Endodermal cell (in vitro differentiated cells): ENCODE results near the gene FXR1. TPM values are rescaled to one million over a fixed set of nuclear protein-coding genes. Genes with fewer than 3 reads are reported as not detected.
"Not testable (repeated sequence)": the region's sequence is repeated elsewhere in the genome, so short reads cannot be mapped to it uniquely, and the experiment has no call there.

Experiments
- DNase-seq: peaks from one replicate; pipeline ENCODE4 v3.0.0-alpha.2; 2017
- H3K27ac ChIP-seq: 2 replicates; pipeline ENCODE4 v1.5.1; 2013; ENCODE audit warnings: mild to moderate bottlenecking, low read depth, low read length, moderate library complexity
- H3K27me3 ChIP-seq: 2 replicates; pipeline ENCODE4 v1.6.1; 2013; ENCODE audit warnings: mild to moderate bottlenecking, low read length, moderate library complexity; ENCODE audit not compliant: insufficient read depth, control insufficient read depth, poor library complexity, severe bottlenecking
- H3K36me3 ChIP-seq: 2 replicates; pipeline ENCODE4 v1.7.0; 2013; ENCODE audit warnings: mild to moderate bottlenecking, low read length, moderate library complexity; ENCODE audit not compliant: control insufficient read depth, insufficient read depth
- H3K4me1 ChIP-seq: one replicate; pipeline ENCODE4 v1.7.0; 2013; ENCODE audit warnings: low read length; ENCODE audit not compliant: control insufficient read depth, insufficient read depth
- H3K4me3 ChIP-seq: 2 replicates; pipeline ENCODE4 v1.5.1; 2013; ENCODE audit warnings: mild to moderate bottlenecking, low read length, moderate library complexity
- H3K9ac ChIP-seq: 2 replicates; pipeline ENCODE4 v1.6.1; 2013; ENCODE audit warnings: mild to moderate bottlenecking, low read length, moderate library complexity; ENCODE audit not compliant: poor library complexity, severe bottlenecking; ENCODE audit errors: extremely low read depth
- H3K9me3 ChIP-seq: 2 replicates; pipeline ENCODE4 v1.6.1; 2013; ENCODE audit warnings: mild to moderate bottlenecking, low read length, moderate library complexity; ENCODE audit not compliant: control insufficient read depth
- H3K27ac Mint-ChIP-seq: 2 replicates; pipeline ENCODE4 v1.8.0; 2020; ENCODE audit warnings: mixed read lengths
- H3K27me3 Mint-ChIP-seq: 2 replicates; pipeline ENCODE4 v1.8.0; 2021; ENCODE audit warnings: mild to moderate bottlenecking, mixed read lengths; ENCODE audit not compliant: insufficient read depth
- H3K36me3 Mint-ChIP-seq: 2 replicates; pipeline ENCODE4 v1.8.0; 2020; ENCODE audit warnings: low read depth, mixed read lengths
- H3K4me1 Mint-ChIP-seq: 2 replicates; pipeline ENCODE4 v1.8.0; 2020; ENCODE audit warnings: mixed read lengths
- H3K4me3 Mint-ChIP-seq: 2 replicates; pipeline ENCODE4 v1.8.0; 2020; ENCODE audit warnings: mild to moderate bottlenecking, moderate library complexity, mixed read lengths
- H3K9me3 Mint-ChIP-seq: 2 replicates; pipeline ENCODE4 v1.8.0; 2020; ENCODE audit warnings: mild to moderate bottlenecking, mixed read lengths
- CTCF ChIP-seq: fragments of 200-600 bp; sonication (generic); conservative IDR thresholded peaks from 2 replicates; pipeline ENCODE4 v1.5.0; 2021; ENCODE audit warnings: antibody characterized with exemption, mild to moderate bottlenecking
- WGBS, 2 experiments: methylation state at CpG; one replicate each; pipeline versions ENCODE4 v1.1.5 to v1.1.7; 2013; ENCODE audit warnings: missing lambda C conversion rate in 2 of 2, mixed read lengths in 1 of 2; ENCODE audit not compliant: insufficient coverage in 1 of 2, insufficient read length in 1 of 2; 5-methylcytosine and 5-hydroxymethylcytosine counted together
- total RNA-seq, 2 donors: library from RNA; stranded (reverse); fragmentation: NEBNext Ultra II Directional in 1 of 2; extraction: Animal tissue kit (Norgen Biotek cat#: 25700) in 1 of 2; gene quantifications; 2 replicates in 1 of 2; 3 replicates in 1 of 2; pipeline ENCODE4 v1.2.1, GENCODE V29; 2021

Gene FXR1
- total RNA-seq, 2 donors from 2014 or later, result 252 to 298 TPM

DNA sequence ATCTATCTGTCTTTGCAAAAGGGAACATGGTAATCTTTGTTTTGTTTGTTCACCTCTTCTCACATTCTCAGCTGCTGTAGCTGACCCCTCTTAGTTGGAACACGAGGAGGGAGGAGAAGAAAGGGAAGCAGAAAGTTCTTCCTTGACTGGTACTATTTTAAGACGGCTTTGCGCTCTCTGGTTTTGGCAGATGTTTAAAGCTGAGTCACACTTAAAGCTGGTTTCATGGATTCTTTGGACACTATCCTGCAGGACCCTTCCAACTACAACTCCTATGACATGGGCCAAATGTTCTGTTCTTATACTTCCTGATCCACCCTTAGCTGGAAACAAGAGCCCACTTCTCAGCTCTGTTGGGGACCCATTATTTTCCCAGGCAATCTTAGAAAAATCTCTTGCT is 40.6 kb upstream of the FXR1 start:
- no peak for DNase-seq
- H3K36me3 Mint-ChIP-seq, result no peaks in the 10 kb centered on the region

GRCh38 chr3:180872430-180872829 is 40.0 kb upstream of the FXR1 start:
- not testable (repeated sequence) for H3K27ac Mint-ChIP-seq, DNase-seq, H3K4me3 ChIP-seq, H3K4me3 Mint-ChIP-seq, H3K9me3 ChIP-seq, H3K36me3 Mint-ChIP-seq, H3K27me3 ChIP-seq, H3K36me3 ChIP-seq, H3K9ac ChIP-seq, H3K9me3 Mint-ChIP-seq, H3K4me1 ChIP-seq, H3K27ac ChIP-seq
- Mint-ChIP-seq H3K27me3 (peaks cover 30% of the 10 kb centered on the region), H3K4me1 (peaks cover 12% of the 10 kb centered on the region)
- 80 to 92% methylated on average over 6 to 9 of the region's 9 CpGs for WGBS, 2 experiments

More for the DNA sequence above, 40.6 kb upstream of the FXR1 start:
- H3K27ac ChIP-seq, result no peak overlapping the region
- Mint-ChIP-seq H3K9me3 (no peaks in the 10 kb centered on the region), H3K27ac (no peak overlapping the region), H3K4me1 (peaks cover 12% of the 10 kb centered on the region), H3K4me3 (no peak overlapping the region), H3K27me3 (peaks cover 30% of the 10 kb centered on the region)
- WGBS, 2 experiments, result 82 to 87% methylated on average over 2 to 3 of the region's 3 CpGs
- H3K9ac ChIP-seq, result no peak overlapping the region
- H3K9me3 ChIP-seq, result no peaks in the 10 kb centered on the region
- H3K36me3 ChIP-seq, result no peaks in the 10 kb centered on the region
- TF ChIP-seq CTCF, result no peak
- H3K4me3 ChIP-seq, result no peak overlapping the region
- no peaks in the 10 kb centered on the region for H3K27me3 ChIP-seq
- H3K4me1 ChIP-seq, result no peaks in the 10 kb centered on the region

GRCh38 chr3:180875124-180875698 is 37.3 kb upstream of the FXR1 start:
- H3K9me3 Mint-ChIP-seq, result no peaks in the 10 kb centered on the region
- Histone ChIP-seq H3K36me3 (no peaks in the 10 kb centered on the region), H3K27ac (no peak overlapping the region), H3K4me3 (no peak overlapping the region), H3K27me3 (no peaks in the 10 kb centered on the region), H3K4me1 (no peaks in the 10 kb centered on the region), H3K9ac (no peak overlapping the region), H3K9me3 (no peaks in the 10 kb centered on the region)
- no peak for DNase-seq
- H3K4me3 Mint-ChIP-seq, result no peak overlapping the region
- H3K36me3 Mint-ChIP-seq, result no peaks in the 10 kb centered on the region
- WGBS, 2 experiments, result 94 to 100% methylated on average over 1 to 2 of the region's 2 CpGs
- peaks cover 7% of the 10 kb centered on the region for H3K4me1 Mint-ChIP-seq
- TF ChIP-seq CTCF, result no peak
- no peak overlapping the region for H3K27ac Mint-ChIP-seq
- H3K27me3 Mint-ChIP-seq, result peaks cover 2% of the 10 kb centered on the region
